Renal cortical epithelial cell (primary cell): ENCODE data around the gene EHMT1. TPM values are rescaled to one million over a fixed set of nuclear protein-coding genes. Genes with fewer than 3 reads are reported as not detected.
"Not testable (repeated sequence)": the region's sequence is repeated elsewhere in the genome, so short reads cannot be mapped to it uniquely, and the experiment has no call there.

Experiments used
- DNase-seq: peaks from one replicate; pipeline ENCODE4 v3.0.0-alpha.2; 2011; ENCODE audit warnings: low read depth
- total RNA-seq: library from RNA; depleted of rRNA; stranded (reverse); fragments of >200 nt; gene quantifications from 2 replicates; pipeline ENCODE4 v1.2.3, GENCODE V29; 2014

The EHMT1 gene
- total RNA-seq, 1 donor from 2014 or later, result 92.8 TPM

DNA sequence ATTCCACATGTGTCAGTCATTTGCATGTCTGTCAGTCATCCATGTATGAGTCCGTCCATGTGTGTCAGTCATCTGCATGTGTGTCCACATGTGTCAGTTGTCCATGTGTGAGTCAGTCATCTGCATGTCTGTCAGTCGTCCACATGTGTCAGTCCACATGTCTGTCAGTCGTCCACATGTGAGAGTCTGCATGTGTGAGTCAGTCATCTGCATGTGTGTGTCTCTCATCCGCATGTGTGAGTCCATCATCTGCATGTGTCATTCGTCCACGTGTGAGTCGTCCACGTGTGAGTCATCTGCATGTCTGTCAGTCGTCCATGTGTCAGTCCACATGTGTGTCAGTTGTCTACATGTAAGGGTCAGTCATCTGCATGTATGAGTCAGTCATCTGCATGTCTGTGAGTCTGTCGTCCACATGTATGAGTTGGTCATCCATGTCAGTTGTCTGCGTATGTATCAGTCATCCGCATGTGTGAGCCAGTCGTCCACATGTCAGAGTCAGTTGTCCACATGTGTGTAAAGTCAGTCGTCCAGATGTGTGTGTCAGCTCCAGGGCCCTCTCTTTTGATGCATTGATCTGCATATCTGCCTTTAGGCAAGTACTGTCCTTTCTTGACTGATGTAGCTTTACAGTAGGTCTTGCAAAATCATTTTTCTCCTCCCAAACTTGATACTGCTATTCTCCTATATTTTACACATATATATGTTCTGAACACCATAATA is 186.3 kb downstream of the EHMT1 start:
- peak; percentile 19 for DNase-seq

DNA sequence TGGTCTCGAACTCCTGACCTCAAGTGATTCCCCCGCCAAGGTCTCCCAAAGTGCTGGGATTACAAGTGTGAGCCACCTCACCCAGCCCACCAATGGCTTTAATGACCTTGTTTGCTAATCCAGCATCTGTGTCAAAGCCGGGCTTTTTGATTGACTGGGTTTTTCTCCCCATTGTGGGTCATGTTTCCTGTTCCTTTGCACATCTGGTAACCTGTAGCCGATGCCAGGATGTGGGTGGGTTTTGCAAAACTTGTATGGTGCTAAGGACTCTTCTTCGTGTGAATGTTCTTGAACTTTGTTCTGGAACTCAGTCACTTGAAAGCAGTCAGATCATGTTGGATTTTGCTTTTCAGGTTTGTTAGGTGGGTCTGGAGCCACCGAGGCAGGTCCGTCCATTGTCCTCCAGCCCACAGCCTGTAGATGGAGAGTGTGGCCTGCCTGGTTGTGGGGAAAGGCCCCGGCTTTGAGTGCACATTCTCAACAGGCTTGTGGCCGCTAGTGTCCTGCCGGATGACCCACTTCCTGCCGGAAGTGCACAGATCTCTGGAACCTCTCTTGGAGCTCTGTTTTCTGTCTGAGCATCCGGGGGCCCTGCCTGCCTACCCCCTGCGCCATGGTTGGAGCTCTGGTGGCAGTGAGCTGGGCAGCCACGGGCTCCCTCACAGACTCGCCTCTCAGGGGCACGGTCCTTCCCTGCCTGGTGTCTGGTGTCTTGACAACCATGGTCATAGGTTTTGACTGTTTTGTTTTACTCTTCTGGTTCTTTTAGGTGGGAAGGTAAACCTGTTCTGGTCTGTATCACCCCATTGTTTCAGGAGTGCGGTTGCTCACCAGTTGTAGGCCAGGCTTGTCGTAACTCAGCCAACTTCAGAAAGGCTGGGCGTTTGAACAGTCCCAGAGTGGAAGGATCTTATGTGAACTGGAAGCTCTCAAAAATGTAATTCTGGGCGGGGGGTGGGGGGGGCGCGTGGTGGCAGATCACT is 189.2 kb downstream of the EHMT1 start:
- no peak for DNase-seq

- no peak for DNase-seq
Observed at GRCh38 chr9:137809040-137809576, 190.3 kb downstream of the EHMT1 start.

- not testable (repeated sequence) for DNase-seq
Observed at GRCh38 chr9:137809726-137810450, 191.1 kb downstream of the EHMT1 start.

DNA sequence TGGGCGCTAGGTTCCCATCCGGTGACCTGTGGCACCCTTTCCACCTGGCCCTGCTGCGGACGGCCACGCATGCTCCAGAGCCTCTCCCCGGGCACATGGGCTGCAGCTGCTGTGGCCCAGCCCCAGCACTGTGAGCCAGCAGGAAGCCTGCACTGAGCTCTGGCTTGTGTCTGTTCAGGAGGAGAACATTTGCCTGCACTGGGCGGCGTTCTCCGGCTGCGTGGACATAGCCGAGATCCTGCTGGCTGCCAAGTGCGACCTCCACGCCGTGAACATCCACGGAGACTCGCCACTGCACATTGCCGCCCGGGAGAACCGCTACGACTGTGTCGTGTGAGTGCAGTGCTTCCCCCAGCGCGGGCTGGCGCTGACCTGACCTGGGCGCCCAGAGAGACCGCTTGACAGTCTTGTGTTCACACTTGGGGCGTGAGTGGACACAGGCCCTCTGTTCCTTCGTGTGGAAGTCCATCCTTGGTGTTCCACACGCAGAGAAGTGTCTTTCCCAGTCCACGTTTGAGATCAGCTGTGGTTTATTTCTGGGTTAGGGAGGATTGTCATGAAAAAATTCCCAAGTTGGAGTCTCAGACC is 192.6 kb downstream of the EHMT1 start:
- no peak for DNase-seq

DNA sequence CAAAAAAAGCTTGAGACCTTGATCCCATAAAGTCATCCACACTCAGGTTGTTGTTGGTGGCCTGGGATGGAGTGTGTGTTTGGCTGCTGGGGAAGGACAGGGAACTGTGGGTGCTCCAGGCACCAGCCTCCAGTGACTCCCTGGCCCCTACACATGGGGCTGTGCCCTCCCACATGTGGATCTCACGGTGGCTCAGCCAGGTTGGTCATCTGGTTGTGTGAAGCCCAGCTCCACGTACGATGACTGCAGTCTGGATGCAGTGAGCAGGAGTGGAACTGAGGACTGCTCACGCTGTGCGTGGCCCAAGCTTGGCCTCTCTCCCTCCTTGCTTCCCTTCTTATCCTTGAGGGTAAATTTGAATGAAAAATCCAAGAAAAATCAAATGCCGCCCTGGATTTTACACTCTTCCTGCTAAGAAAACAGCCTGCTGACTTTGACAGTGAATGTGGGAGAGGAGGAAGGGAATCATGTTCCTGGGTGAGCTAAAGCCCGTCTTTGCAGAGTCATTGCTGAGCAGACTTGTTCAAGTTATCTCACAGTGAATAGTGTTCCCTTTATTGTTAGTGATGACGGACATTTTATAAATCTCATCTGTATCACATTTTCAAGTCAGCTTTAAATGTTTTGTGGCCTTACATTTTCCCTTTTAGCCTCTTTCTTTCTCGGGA is 193.7 kb downstream of the EHMT1 start:
- no peak for DNase-seq

- DNase-seq, result no peak
Observed at GRCh38 chr9:137813167-137813566, 194.4 kb downstream of the EHMT1 start.

GRCh38 chr9:137813651-137814415 is 195.0 kb downstream of the EHMT1 start:
- no peak for DNase-seq

- no peak for DNase-seq
Observed at GRCh38 chr9:137814436-137814835, 195.6 kb downstream of the EHMT1 start.

DNA sequence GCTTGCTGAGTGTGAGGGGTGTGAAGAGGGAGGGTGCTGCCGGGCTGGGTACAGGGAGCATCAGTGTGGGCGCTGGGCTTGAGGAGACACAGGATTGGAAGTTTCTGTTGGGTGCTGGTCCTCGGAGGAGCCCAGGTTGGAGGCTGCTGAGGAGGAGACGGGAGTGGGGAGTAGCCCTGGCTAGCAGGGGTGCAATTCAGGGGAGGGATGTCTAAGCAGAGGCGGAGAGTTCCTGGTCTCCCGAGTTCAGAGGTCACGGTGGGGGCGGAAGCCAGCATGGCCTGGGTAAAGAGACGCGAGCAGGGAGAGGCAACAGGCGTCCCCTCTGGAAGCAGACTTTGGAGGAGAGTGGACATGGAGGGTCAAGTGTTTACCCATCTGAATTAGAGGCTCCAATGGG is 196.0 kb downstream of the EHMT1 start:
- DNase-seq, result no peak

GRCh38 chr9:137815256-137816255 is 196.8 kb downstream of the EHMT1 start:
- DNase-seq, result no peak

GRCh38 chr9:137816531-137817235 is 197.9 kb downstream of the EHMT1 start:
- no peak for DNase-seq

DNA sequence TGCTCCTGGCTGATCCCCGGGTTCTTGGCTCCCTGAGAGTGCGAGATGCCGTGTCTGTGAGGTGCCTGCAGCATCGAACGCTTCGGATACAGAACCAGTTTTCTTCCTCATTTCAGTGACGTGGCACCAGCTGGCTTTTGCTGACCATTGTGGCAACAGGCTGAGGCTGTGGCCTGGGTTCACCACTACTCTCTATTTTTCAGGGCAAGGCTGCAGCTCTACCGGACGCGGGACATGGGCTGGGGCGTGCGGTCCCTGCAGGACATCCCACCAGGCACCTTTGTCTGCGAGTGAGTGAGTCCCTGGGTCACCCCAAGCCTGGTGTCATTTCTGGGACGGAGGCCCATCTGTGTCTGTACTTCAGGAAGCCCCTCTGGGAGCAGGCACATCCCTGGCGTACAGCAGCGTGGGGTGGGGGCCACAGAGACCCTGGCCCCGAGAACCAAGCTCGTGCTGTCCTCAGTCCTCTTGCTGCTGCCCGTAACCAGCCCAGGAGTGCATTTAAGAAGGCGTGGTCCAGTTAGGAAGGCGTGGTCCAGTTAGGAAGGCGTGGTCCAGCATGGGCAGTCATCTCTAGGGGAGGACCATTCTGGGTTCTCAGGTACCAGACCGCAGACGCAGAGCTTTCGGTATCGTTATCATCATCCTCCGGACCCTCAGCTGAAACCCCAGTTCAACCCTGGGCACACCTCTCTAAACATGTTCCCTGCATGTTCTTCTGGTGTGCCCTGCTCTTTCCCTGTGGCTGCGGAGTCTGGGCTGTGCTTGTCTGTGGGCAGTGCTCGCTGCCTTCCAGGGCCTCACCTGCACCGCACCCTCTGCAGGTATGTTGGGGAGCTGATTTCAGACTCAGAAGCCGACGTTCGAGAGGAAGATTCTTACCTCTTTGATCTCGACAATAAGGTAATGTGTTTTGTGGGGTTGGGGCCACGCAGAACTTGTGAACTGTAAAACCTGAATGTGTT is 198.7 kb downstream of the EHMT1 start:
- no peak for DNase-seq

- no peak for DNase-seq
Observed at GRCh38 chr9:137818286-137818685, 199.5 kb downstream of the EHMT1 start.

DNA sequence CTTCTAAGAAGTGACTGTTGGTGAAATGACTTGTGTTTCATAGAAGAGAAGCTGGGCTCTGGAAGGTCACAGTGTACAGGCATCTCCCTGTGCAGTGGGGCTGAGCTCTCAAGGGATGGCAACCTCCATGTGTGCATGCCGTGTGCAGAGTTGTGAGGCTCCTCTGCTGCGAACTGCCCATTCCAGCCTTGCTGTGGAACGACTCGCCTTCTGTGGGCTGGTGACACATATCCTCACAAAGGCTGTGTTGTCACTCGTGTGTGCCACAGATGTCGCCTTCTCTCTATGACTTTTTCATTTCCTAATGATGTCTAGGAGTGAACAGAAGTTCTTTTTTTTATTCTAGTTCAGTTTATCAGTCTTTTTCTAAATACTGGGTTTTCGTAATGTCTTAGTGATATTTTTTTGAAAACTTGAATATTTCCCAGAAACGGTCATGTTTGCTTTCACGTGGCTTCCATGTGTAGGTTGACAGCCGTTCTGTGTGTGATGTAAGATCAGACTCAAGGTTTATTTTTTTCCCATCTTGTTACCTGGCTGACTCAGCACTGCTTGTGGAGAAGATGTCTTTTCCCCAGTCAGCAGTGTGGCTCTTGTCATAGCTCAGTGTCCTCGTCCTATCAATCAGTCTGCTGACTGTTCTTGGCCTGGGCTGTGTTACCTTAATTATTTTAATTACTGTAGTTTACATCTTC is 201.5 kb downstream of the EHMT1 start:
- DNase-seq, result no peak

- DNase-seq, result no peak
Observed at GRCh38 chr9:137823986-137824771, 205.4 kb downstream of the EHMT1 start.
